ENCODE measurements around the gene PTPRO. TPM values are rescaled to one million over a fixed set of nuclear protein-coding genes. Genes with fewer than 3 reads are reported as not detected.

The PTPRO gene
- total RNA-seq, 1 donor, result under 0.01 TPM

DNA sequence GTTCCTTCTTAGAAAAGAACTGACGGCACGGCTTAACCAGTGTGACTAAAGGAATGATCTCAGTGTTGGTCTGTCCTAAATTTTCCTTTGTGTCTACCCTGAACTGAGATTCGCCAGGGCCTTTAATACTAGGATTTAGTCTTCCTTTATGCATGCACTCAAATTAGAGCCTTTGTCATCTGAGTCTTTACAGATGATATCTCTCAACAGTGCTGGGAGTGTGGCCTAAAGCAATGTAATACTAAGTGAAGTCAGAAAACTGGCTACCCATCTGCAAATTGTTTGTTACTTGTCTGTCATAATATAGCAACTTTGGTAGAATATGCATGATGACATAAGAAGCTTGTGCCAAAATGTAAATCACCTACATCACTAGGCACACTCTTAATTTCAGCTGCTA is 95.4 kb downstream of the PTPRO start:
- no peak overlapping the region for H3K4me2 ChIP-seq (ENCODE audit: insufficient read depth, low read length)
- no peaks in the 10 kb centered on the region for H3K36me3 ChIP-seq (ENCODE audit: insufficient read depth, low read length)
- DNase-seq (ENCODE audit: insufficient read length, low spot score, missing footprints), result no peak
- no peak overlapping the region for H2AFZ ChIP-seq (ENCODE audit: low read length)
- H3K4me3 ChIP-seq (ENCODE audit: insufficient read depth, low read length), result no peak overlapping the region
- H3K27ac ChIP-seq (ENCODE audit: low read depth, low read length), result no peak overlapping the region
- peaks cover 3% of the 10 kb centered on the region for H3K27me3 ChIP-seq (ENCODE audit: insufficient read depth, low read length)
- no peaks in the 10 kb centered on the region for H3K4me1 ChIP-seq (ENCODE audit: insufficient read depth, low read length)
- H3K9me3 ChIP-seq (ENCODE audit: low read depth, low read length), result no peaks in the 10 kb centered on the region
- TF ChIP-seq, protein P1, sequence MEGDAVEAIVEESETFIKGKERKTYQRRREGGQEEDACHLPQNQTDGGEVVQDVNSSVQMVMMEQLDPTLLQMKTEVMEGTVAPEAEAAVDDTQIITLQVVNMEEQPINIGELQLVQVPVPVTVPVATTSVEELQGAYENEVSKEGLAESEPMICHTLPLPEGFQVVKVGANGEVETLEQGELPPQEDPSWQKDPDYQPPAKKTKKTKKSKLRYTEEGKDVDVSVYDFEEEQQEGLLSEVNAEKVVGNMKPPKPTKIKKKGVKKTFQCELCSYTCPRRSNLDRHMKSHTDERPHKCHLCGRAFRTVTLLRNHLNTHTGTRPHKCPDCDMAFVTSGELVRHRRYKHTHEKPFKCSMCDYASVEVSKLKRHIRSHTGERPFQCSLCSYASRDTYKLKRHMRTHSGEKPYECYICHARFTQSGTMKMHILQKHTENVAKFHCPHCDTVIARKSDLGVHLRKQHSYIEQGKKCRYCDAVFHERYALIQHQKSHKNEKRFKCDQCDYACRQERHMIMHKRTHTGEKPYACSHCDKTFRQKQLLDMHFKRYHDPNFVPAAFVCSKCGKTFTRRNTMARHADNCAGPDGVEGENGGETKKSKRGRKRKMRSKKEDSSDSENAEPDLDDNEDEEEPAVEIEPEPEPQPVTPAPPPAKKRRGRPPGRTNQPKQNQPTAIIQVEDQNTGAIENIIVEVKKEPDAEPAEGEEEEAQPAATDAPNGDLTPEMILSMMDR (IDR thresholded peaks at IDR 0.05; ENCODE audit: extremely low read depth, low read depth, low read length), result no peak
- H3K79me2 ChIP-seq (ENCODE audit: insufficient read depth, low read length), result no peaks in the 10 kb centered on the region
- no peaks in the 10 kb centered on the region for H4K20me1 ChIP-seq (ENCODE audit: insufficient read depth, low read length)

DNA sequence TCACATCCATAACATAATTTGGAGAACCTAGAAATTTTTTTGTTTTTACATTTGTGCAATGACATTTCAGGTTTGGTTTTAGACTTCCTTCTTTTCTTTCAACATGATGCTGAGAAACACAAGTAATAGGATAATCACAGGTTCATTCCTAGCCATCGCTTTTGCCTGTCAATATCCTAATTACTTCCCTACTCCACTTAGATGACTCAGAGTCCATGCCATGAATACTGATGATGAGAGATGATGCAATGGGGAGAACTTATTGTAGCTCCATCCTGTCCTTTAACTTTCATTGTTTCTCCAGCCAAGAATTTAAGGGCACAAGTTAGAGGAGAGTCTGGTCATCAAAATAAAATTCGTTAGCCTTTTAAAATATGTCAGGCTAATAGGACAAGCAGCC is 101.3 kb downstream of the PTPRO start:
- peaks cover 3% of the 10 kb centered on the region for H3K27me3 ChIP-seq (ENCODE audit: insufficient read depth, low read length)
- H3K4me3 ChIP-seq (ENCODE audit: insufficient read depth, low read length), result no peak overlapping the region
- H3K9me3 ChIP-seq (ENCODE audit: low read depth, low read length), result no peaks in the 10 kb centered on the region
- H2AFZ ChIP-seq (ENCODE audit: low read length), result no peak overlapping the region
- no peaks in the 10 kb centered on the region for H3K36me3 ChIP-seq (ENCODE audit: insufficient read depth, low read length)
- no peaks in the 10 kb centered on the region for H4K20me1 ChIP-seq (ENCODE audit: insufficient read depth, low read length)
- H3K4me2 ChIP-seq (ENCODE audit: insufficient read depth, low read length), result no peak overlapping the region
- H3K79me2 ChIP-seq (ENCODE audit: insufficient read depth, low read length), result no peaks in the 10 kb centered on the region
- TF ChIP-seq, protein P1 (IDR thresholded peaks at IDR 0.05; ENCODE audit: extremely low read depth, low read depth, low read length), result no peak
- peak; percentile 69 for DNase-seq (ENCODE audit: insufficient read length, low spot score, missing footprints)
- no peak overlapping the region for H3K27ac ChIP-seq (ENCODE audit: low read depth, low read length)
- no peaks in the 10 kb centered on the region for H3K4me1 ChIP-seq (ENCODE audit: insufficient read depth, low read length)

DNA sequence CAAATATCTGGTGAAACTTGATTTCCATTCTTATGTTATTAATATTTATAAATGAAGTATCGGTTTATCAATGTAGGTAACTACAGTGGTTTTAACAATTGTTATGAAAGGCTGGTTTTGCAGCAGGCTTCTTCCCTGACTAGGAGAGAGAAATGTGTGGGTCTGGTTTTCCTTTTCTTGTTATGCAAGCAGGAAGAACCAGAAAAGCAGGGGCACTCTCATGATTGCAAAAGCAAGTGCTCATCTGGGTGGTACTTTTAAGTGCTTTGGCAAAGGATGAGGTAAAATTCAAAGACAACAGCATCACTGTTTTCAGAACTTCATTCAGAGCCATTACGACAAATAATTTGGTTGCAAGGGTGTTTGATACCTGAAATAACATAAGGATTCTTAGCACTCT is 105.6 kb downstream of the PTPRO start:
- Histone ChIP-seq H3K36me3 (ENCODE audit: insufficient read depth, low read length) (no peaks in the 10 kb centered on the region), H3K4me1 (ENCODE audit: insufficient read depth, low read length) (no peaks in the 10 kb centered on the region), H3K27ac (ENCODE audit: low read depth, low read length) (no peak overlapping the region), H2AFZ (ENCODE audit: low read length) (no peak overlapping the region), H3K4me3 (ENCODE audit: insufficient read depth, low read length) (no peak overlapping the region), H3K4me2 (ENCODE audit: insufficient read depth, low read length) (no peak overlapping the region), H3K79me2 (ENCODE audit: insufficient read depth, low read length) (no peaks in the 10 kb centered on the region), H4K20me1 (ENCODE audit: insufficient read depth, low read length) (no peaks in the 10 kb centered on the region), H3K27me3 (ENCODE audit: insufficient read depth, low read length) (no peaks in the 10 kb centered on the region), H3K9me3 (ENCODE audit: low read depth, low read length) (no peaks in the 10 kb centered on the region)
- TF ChIP-seq, protein P1 (IDR thresholded peaks at IDR 0.05; ENCODE audit: extremely low read depth, low read depth, low read length), result no peak
- DNase-seq (ENCODE audit: insufficient read length, low spot score, missing footprints), result no peak

DNA sequence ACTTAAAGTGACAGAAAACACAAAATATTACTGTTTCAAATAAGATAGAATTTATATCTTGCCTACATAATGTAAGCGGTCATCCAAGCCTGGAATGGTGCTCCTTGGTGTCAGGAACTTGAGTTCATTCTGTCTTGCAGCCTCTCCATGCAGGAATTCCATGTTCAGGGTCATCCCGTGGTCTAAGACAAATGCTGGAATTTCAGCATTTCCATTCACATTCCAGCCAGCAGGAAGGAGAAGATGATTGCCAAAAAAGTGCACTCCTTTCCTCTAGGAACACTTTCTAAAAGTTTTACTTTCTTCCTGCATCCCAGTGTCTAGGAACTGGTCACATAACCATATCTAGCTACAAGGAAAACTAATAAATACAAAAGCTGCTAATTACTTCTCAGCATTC is 106.3 kb downstream of the PTPRO start:
- no peaks in the 10 kb centered on the region for H3K27me3 ChIP-seq (ENCODE audit: insufficient read depth, low read length)
- H2AFZ ChIP-seq (ENCODE audit: low read length), result no peak overlapping the region
- H3K79me2 ChIP-seq (ENCODE audit: insufficient read depth, low read length), result no peaks in the 10 kb centered on the region
- H3K9me3 ChIP-seq (ENCODE audit: low read depth, low read length), result no peaks in the 10 kb centered on the region
- H3K4me2 ChIP-seq (ENCODE audit: insufficient read depth, low read length), result no peak overlapping the region
- no peak for DNase-seq (ENCODE audit: insufficient read length, low spot score, missing footprints)
- H3K4me3 ChIP-seq (ENCODE audit: insufficient read depth, low read length), result no peak overlapping the region
- TF ChIP-seq, protein P1 (IDR thresholded peaks at IDR 0.05; ENCODE audit: extremely low read depth, low read depth, low read length), result no peak
- H4K20me1 ChIP-seq (ENCODE audit: insufficient read depth, low read length), result no peaks in the 10 kb centered on the region
- no peaks in the 10 kb centered on the region for H3K36me3 ChIP-seq (ENCODE audit: insufficient read depth, low read length)
- no peaks in the 10 kb centered on the region for H3K4me1 ChIP-seq (ENCODE audit: insufficient read depth, low read length)
- H3K27ac ChIP-seq (ENCODE audit: low read depth, low read length), result no peak overlapping the region
